Measurements from ENCODE around the gene CC2D1A. TPM values are rescaled to one million over a fixed set of nuclear protein-coding genes. Genes with fewer than 3 reads are reported as not detected.

CC2D1A gene
- polyA plus RNA-seq, 1 of the 3 experiments (the other 2 are of a cell fraction), result 24.2 TPM

DNA sequence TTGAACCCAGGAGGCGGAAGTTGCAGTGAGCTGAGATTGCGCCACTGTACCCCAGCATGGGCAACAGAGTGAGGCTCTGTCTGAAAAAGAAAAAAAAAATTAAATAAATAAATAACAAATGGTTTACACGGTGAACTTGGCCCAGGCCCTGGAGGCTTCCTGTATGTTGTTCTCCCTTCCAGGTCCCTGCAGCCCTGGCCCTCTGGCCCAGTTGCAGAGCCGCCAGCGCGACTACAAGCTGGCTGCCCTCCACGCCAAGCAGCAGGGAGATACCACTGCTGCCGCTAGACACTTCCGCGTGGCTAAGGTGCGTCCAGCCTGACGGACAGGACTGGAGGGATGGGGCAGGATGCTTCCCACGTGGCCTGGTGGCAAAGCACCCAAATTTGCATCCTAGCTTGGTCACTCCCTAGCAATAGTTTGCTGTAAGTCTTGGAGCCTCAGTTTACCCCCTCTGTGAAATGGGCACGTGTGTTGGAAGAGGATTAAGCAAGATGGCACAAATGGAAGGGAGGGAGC lies 11.9 kb downstream of the CC2D1A start (continued):
- no peak for TF ChIP-seq MEF2A (IDR thresholded peaks at IDR 0.05; ENCODE audit: borderline replicate concordance, low read depth)

GRCh38 chr19:13918726-13919411 lies 12.9 kb downstream of the CC2D1A start:
- 83% methylated on average over 6 of the region's 34 CpGs for WGBS (ENCODE audit: low lambda C conversion rate)
- Histone ChIP-seq H2AFZ (ENCODE audit: low read depth) (no peak overlapping the region), H3K9ac (no peak overlapping the region), H4K20me1 (ENCODE audit: insufficient read depth) (no peaks in the 10 kb centered on the region), H3K9me3 (no peaks in the 10 kb centered on the region), H3F3A (replicated peaks; ENCODE audit: insufficient read depth) (no peaks in the 10 kb centered on the region), H3K4me2 (no peak overlapping the region), H3K4me1 (ENCODE audit: control insufficient read depth in 1 of 2, insufficient read depth in 2 of 2, low read depth in 1 of 2, low read length in 1 of 2) (no peaks in the 10 kb centered on the region), H3K27me3 (ENCODE audit: insufficient read depth) (no peaks in the 10 kb centered on the region), H3K36me3 (replicated peaks in 1 of 2; ENCODE audit: control insufficient read depth in 1 of 2, insufficient read depth in 2 of 2, low read length in 1 of 2) (peaks cover 13 to 21% of the 10 kb centered on the region in 2 experiments), H3K79me2 (ENCODE audit: insufficient read depth) (no peaks in the 10 kb centered on the region), H3K27ac (ENCODE audit: low read depth in 2 of 2, low read length in 1 of 2) (no peak overlapping the region), H3K4me3 (ENCODE audit: low read depth in 2 of 2, low read length in 1 of 2) (no peak overlapping the region), H3K9me2 (no peaks in the 10 kb centered on the region)
- CTCF ChIA-PET, result interaction anchor here (0.8 to 1.3 kb wide), 3 partner anchors 15 to 152 kb away, joined by 3 to 4 read pairs (median 3); partner anchors contain the start of gene IL27RA
- POLR2A ChIA-PET, result no interaction called here
- no peak for TF ChIP-seq EP300 (IDR thresholded peaks at IDR 0.05; ENCODE audit: borderline replicate concordance in 1 of 2, low read depth in 1 of 2, low read length in 1 of 2)
- TF ChIP-seq, protein P1, sequence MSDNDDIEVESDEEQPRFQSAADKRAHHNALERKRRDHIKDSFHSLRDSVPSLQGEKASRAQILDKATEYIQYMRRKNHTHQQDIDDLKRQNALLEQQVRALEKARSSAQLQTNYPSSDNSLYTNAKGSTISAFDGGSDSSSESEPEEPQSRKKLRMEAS (IDR thresholded peaks at IDR 0.05; ENCODE audit: low read depth), result no peak
- TF ChIP-seq RFX5 (IDR thresholded peaks at IDR 0.05; ENCODE audit: low read length), result no peak
- peak; percentile 40 for DNase-seq

DNA sequence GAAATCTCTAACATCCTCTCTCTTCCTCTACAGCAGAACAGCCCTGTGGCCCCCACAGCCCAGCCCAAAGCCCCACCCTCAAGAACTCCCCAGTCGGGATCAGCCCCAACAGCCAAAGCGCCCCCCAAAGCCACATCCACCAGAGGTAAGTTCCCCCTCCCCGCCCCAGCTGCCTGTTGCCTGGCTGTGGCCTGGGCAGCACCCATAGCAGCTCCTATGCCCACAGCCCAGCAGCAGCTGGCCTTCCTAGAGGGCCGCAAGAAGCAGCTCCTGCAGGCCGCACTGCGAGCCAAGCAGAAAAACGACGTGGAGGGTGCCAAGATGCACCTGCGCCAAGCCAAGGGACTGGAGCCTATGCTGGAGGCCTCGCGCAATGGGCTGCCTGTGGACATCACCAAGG lies 14.5 kb downstream of the CC2D1A start:
- Histone ChIP-seq H3K27ac (ENCODE audit: low read depth in 2 of 2, low read length in 1 of 2) (no peak overlapping the region), H3K79me2 (ENCODE audit: insufficient read depth) (no peaks in the 10 kb centered on the region), H3K36me3 (replicated peaks in 1 of 2; ENCODE audit: control insufficient read depth in 1 of 2, insufficient read depth in 2 of 2, low read length in 1 of 2) (peaks cover 13 to 16% of the 10 kb centered on the region in 2 experiments), H3K27me3 (ENCODE audit: insufficient read depth) (no peaks in the 10 kb centered on the region), H3K9me3 (no peaks in the 10 kb centered on the region), H3K4me3 (ENCODE audit: low read depth in 2 of 2, low read length in 1 of 2) (no peak overlapping the region), H3K9ac (no peak overlapping the region), H4K20me1 (ENCODE audit: insufficient read depth) (no peaks in the 10 kb centered on the region), H3K4me1 (ENCODE audit: control insufficient read depth in 1 of 2, insufficient read depth in 2 of 2, low read depth in 1 of 2, low read length in 1 of 2) (no peaks in the 10 kb centered on the region), H2AFZ (ENCODE audit: low read depth) (no peak overlapping the region), H3F3A (replicated peaks; ENCODE audit: insufficient read depth) (no peaks in the 10 kb centered on the region), H3K9me2 (no peaks in the 10 kb centered on the region), H3K4me2 (no peak overlapping the region)
- 98% methylated on average over 9 of the region's 11 CpGs for WGBS (ENCODE audit: low lambda C conversion rate)
- ChIA-PET CTCF (interaction anchor here (1.0 to 1.3 kb wide), 3 partner anchors 40 to 152 kb away, joined by 3 to 5 read pairs (median 5); partner anchors contain the start of gene MISP3), POLR2A (no interaction called here)
- DNase-seq, result peak; percentile 15
- TF ChIP-seq FOXJ3 (CRISPR knock-in tag; IDR thresholded peaks at IDR 0.05) (no peak), JUND (IDR thresholded peaks at IDR 0.05) (no peak), TAF1 (IDR thresholded peaks at IDR 0.05; ENCODE audit: borderline replicate concordance, low read depth, low read length) (no peak), NRF1 (IDR thresholded peaks at IDR 0.05; ENCODE audit: low read depth, low read length) (no peak), MXI1 (IDR thresholded peaks at IDR 0.05; ENCODE audit: low read depth, low read length) (no peak), EZH2phosphoT487 (IDR thresholded peaks at IDR 0.05; ENCODE audit: borderline replicate concordance, low read depth) (no peak), SIN3A (IDR thresholded peaks at IDR 0.05; ENCODE audit: borderline replicate concordance, low read depth, low read length) (no peak), POLR2AphosphoS5 (IDR thresholded peaks at IDR 0.05; ENCODE audit: low read depth, low read length) (no peak), RCOR1 (IDR thresholded peaks at IDR 0.05; ENCODE audit: low read length) (no peak), RAD21 (IDR thresholded peaks at IDR 0.05; ENCODE audit: low read length) (no peak), YY1 (IDR thresholded peaks at IDR 0.05; ENCODE audit: low read depth) (no peak), MEF2A (IDR thresholded peaks at IDR 0.05; ENCODE audit: borderline replicate concordance, low read depth) (no peak), TEAD4 (IDR thresholded peaks at IDR 0.05; ENCODE audit: borderline replicate concordance, insufficient read depth) (no peak), EP300 (IDR thresholded peaks at IDR 0.05; ENCODE audit: borderline replicate concordance in 1 of 2, low read depth in 1 of 2, low read length in 1 of 2) (no peak)
- TF ChIP-seq, protein P2, sequence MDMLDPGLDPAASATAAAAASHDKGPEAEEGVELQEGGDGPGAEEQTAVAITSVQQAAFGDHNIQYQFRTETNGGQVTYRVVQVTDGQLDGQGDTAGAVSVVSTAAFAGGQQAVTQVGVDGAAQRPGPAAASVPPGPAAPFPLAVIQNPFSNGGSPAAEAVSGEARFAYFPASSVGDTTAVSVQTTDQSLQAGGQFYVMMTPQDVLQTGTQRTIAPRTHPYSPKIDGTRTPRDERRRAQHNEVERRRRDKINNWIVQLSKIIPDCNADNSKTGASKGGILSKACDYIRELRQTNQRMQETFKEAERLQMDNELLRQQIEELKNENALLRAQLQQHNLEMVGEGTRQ (IDR thresholded peaks at IDR 0.05; ENCODE audit: borderline replicate concordance, low read depth, low read length), result no peak
- TF ChIP-seq, protein P3, sequence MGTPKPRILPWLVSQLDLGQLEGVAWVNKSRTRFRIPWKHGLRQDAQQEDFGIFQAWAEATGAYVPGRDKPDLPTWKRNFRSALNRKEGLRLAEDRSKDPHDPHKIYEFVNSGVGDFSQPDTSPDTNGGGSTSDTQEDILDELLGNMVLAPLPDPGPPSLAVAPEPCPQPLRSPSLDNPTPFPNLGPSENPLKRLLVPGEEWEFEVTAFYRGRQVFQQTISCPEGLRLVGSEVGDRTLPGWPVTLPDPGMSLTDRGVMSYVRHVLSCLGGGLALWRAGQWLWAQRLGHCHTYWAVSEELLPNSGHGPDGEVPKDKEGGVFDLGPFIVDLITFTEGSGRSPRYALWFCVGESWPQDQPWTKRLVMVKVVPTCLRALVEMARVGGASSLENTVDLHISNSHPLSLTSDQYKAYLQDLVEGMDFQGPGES (IDR thresholded peaks at IDR 0.05; ENCODE audit: low read depth, low read length), result no peak
- TF ChIP-seq, protein P4, sequence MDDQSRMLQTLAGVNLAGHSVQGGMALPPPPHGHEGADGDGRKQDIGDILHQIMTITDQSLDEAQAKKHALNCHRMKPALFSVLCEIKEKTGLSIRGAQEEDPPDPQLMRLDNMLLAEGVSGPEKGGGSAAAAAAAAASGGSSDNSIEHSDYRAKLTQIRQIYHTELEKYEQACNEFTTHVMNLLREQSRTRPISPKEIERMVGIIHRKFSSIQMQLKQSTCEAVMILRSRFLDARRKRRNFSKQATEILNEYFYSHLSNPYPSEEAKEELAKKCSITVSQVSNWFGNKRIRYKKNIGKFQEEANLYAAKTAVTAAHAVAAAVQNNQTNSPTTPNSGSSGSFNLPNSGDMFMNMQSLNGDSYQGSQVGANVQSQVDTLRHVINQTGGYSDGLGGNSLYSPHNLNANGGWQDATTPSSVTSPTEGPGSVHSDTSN (IDR thresholded peaks at IDR 0.05), result no peak
